C1 segment of cervical spinal cord (tissue), 14 donors: ENCODE results near the gene HSPB2.
A peak's percentile ranks its signal among the peaks of the same experiment; 100 is the strongest.
"Not testable (repeated sequence)": the region's sequence is repeated elsewhere in the genome, so short reads cannot be mapped to it uniquely, and the experiment has no call there.

ENCODE experiments used
- DNase-seq, 14 donors: peaks; one replicate each; lab custom pipeline; 2025; lab: John Stamatoyannopoulos, UW

The HSPB2 gene

DNA sequence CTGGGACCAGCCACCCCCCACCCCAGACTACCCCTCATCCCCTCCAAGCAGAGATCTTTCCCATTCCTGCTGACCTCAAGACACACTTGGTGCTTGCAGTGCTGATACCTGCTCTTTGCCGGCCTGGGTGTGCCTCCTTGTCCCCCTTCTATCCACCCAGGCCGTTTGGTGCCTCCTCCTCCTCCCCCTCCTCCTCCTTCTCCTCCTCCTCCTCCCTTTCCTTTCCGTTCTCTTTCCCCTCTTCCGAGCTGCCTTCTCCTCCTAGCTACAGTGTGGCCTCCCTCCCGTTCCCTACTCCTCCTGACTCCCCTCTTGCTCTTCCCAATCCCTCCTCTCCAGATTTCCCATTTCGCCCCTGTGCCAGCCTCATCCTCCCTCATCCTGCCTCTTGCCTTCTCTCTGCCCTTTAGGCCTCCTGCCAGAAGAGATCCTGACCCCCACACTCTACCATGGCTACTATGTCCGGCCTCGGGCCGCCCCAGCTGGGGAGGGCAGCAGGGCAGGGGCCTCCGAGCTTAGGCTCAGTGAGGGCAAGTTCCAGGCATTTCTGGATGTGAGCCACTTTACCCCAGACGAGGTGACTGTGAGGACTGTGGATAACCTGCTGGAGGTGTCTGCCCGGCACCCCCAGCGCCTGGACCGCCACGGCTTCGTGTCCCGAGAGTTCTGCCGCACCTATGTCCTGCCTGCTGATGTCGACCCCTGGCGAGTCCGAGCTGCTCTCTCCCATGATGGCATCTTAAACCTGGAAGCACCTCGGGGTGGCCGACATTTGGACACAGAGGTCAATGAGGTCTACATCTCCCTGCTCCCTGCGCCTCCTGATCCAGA, 712 bp downstream of the HSPB2 start:
- DNase-seq, result peak in 10 of 14 donors; percentile 45 to 77 (median 64)

GRCh38 chr11:111913997-111914396, 1.5 kb downstream of the HSPB2 start:
- DNase-seq, result peak in 12 of 14 donors; percentile 45 to 84 (median 74)

- DNase-seq, result no peak
These were observed 4.2 kb downstream of the HSPB2 start for GRCh38 chr11:111916768-111917167.

DNA sequence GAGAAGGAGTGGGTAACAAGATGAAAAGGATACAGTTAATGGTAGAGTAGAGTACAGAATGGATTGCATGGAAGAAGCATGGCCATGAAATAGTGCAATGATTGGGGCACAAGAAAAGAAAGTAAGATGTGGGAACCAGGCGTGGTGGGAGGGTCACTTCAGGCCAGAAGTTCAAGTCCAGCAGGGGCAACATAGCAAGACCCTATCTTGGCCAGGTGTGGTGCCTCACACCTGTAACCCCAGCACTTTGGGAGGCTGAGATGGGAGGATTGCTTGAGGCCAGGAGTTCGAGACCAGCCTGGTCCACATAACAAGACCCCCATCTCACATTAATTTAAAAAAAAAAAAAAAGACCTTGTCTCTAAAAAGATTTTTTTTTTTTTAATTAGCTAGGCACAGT, 4.8 kb downstream of the HSPB2 start:
- no peak for DNase-seq

DNA sequence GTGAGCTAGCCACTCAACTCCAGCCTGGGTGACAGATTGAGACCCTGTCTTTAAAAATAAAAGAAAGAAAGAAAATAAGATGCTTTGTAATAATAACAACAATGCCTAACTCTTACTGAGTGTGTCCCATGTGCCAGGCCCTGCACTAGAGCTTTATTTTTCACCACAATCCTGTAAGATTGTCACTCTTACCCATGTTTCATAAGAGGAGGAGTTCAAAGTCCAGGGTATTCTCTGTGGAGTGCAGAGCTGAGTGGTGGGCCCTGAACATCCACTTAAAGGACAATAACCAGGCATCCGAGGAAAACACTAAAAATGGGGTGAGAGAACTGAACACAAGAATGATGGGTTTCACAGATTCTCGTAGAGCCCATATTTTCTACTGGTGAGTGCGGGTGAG, 5.3 kb downstream of the HSPB2 start:
- no peak for DNase-seq

DNA sequence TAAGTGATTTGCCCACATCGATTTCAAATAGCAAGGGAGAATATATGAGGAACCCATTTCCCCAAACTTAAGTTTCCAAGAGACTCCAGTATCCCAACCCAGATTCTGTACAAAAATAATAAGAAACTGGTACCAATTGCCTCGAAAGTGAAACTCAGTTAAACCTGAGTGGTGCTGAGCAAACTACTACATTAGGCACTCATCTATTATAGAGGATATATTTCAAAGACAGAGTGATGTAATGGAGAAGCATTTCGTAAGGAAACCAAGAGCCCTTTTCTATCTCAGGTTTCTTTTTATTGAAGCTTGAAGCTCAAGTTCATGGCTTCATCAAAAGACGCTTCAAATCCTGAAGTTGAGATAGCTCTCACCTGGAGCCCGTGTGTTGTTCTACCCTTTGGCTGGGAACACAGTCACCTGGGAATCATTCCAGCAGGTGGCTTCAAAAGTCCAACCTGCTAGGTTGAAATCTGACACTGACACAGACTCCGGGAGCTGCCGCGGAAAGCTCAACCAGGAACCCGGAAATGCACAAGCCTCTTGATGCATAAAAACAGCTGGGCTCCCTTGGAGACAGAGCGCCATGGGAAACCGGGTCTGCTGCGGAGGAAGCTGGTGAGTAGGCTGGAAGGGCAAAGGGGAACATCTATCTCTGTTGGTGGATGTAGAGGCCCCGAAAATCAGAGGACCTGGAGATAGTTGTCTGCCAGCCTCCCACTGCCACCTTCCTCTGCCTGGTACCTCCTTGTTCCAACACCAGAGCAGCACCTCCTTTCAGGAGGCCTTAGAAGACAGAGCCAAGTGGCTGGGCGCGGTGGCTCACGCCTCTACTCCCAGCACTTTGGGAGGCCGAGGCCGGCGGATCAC, 6.1 kb downstream of the HSPB2 start, which contains the start of gene C11orf52:
Gene C11orf52 (plus strand): TSS at position 524 of the 867 bp plus-strand sequence. CDS start 60 bp downstream, at position 584.
- DNase-seq, result peak in 2 of 14 donors; percentile 12 to 14

DNA sequence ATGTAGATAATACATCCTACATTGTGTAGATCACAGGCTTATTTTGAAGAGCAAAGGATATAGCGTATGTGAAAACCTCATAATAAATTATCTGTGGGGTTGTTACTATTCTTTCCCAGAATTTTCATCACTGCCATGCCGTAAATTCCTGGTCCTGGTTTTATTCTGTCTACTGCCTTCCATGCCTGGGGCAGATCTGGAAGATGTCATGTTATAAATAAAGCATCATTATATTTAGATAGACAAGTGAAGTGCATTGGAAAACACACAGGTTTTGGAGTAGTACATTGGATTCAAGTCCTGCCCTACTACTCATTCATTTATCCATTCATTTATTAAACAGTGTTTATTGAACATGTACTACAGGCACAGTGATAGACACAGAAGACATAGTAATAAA, 8.4 kb downstream of the HSPB2 start:
- no peak for DNase-seq

DNA sequence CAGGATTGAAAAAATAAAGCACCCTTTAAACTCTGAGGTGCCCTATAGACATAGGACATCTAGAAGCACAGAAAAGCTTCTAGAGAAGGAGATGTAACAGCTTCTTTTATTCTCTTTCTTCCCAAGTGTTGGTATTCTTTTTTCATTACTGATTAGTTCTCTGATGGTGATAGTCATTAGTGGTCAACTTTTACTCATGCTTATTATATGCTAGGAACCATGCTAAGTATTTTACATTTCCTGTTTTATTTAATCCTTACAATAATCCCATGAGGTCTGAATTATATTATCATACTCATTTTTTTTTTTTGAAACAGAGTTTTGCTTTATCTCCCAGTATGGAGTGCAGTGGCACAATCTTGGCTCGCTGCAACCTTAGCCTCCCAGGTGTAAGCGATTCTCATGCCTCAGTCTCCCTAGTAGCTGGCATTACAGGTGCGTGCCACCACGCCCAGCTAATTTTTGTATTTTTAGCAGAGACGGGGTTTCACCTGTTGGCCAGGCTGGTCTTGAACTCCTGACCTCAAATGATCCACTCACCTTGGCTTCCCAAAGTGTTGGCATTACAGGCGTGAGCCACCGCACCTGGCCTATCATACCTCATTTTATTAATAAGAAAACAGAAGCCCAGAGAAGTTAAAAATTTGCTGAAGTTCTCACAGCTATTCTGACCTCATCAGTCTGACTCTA, 9.2 kb downstream of the HSPB2 start:
- no peak for DNase-seq

DNA sequence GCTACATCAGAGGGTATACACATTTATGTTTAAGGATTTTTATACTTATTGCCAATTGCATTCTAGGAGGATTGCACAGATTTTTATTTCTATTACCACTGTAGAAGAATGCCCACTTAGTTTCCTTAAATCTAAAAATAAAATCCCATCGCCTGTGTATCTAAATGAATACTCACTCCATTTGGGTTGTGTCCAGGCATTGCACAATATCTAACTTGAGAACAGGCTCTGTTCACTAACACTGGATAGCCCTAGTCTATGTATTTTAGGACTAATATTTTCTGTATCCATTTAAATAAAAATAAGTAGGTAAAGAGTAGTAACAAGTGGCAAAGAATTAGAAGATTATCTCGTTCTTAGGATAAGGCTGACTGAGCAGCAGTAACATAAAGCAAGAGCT, 10.3 kb downstream of the HSPB2 start:
- DNase-seq, result no peak

DNA sequence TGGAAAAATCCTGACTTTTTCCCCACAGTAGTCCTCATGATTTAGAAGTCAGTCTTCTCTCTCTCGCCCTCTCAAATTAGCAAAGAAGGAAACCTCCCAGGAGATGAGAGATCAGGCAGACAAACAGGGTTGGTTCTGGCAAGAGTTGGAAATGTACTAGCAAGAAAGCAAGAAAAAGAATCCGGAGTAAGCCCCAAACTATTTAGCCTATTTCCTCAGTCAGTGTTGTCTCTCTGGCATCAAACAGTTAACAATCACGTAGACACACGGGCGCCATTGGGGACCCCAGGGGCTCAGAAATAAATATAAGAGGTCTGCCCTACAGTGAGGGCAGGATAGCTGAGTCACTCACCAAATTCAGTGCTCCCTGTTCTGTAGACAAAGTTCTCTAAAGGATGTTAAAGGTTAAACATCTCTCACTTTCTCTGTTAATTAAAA, 10.8 kb downstream of the HSPB2 start:
- DNase-seq, result no peak

DNA sequence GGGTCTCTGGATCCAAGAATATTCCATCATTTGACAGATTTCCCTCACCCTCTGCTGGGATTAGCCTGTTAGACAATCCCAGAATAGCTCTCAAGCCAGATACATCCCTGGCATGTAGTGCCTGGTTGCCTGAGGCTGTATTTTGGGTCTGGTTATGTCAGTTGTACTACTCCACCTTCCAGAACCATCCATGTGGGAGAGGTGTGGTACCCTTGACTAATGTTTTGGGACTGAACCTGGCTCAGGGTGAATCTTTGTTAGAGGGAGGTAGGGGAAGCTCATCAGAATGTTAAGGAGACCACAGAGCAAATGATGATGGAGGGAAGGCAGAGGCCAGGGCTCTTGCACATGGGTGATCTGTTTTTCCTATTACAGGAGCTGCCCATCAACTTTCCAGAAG, 11.4 kb downstream of the HSPB2 start:
- DNase-seq, result no peak

GRCh38 chr11:111925953-111926352, 13.4 kb downstream of the HSPB2 start:
- DNase-seq, result no peak

- peak; percentile 83 to 100 (median 98) for DNase-seq
These were observed 14.2 kb downstream of the HSPB2 start for GRCh38 chr11:111926505-111927391.

- DNase-seq, result no peak
These were observed 17.9 kb downstream of the HSPB2 start for GRCh38 chr11:111930472-111930871.

DNA sequence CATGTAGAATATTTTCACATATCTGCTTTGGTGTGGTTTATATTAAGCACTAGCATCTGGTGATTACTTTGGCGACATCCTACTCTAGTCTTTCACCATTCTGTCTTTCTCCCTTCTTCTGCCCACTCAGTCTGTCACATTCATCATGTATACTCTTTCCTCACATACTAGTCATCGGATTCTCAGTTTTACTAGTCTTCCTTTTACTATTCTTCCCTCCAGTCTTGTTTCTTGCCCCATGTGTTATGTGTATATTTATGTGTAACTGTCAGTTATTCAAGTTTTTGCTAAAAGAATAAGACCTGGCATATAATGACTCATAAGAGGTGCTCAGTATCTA, 20.0 kb downstream of the HSPB2 start:
- DNase-seq, result no peak

- DNase-seq, result not testable (repeated sequence)
These were observed 20.6 kb downstream of the HSPB2 start for GRCh38 chr11:111933176-111933575.

- DNase-seq, result no peak
These were observed 21.3 kb downstream of the HSPB2 start for GRCh38 chr11:111933872-111934271.

DNA sequence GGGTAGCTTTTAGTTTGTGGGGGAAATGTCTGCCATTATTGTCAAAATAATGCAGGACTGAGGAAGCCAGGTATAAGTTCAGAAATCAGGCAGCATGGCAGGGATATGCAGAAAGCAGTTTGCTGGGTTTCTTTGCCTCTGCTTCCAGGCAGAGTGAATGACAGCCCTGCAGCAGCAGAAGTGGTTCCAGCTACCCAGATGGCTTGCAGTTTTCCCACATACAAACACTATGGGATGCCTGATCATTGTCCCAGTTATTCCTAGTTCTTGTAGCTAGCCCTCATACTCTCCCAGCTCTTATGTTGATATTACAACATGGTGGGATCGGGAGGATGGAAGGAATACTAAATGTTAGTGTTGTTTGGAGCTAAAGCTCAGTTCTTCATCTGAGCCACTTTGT, 21.8 kb downstream of the HSPB2 start:
- peak in 1 of 14 donors; percentile 56 for DNase-seq

- DNase-seq, result peak in 1 of 14 donors; percentile 40
These were observed 22.9 kb downstream of the HSPB2 start for GRCh38 chr11:111935317-111936039.

DNA sequence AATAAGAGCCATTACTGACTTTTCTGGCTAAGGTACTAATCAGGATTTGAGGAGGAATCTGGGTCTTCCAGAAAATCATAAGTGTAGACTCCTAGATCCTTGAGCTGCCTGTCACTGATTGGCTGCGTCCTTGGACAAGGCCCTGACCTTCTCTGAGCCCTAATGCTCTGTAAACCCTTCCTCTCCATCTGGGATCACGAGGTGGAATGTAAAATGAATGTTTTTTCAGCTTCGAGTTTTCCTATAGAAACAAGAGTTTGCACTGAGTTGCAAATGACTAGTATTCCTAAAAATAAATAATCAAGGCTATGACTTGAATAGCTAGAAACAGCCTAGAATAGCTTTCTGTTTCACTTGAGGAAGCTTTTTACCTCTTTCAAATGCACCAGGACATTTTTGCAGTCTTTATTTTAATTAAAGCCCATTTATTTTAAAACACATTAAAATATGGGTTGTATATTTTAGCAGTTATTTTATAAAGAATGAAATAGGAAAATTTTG, 23.6 kb downstream of the HSPB2 start:
- DNase-seq, result peak in 2 of 14 donors; percentile 27 to 37
